Activated CD4-positive, alpha-beta T cell treated with anti-CD3 and anti-CD28 coated beads for 48 hours (primary cell): ENCODE data around the gene ARAP2.

Source experiments
- DNase-seq: peaks from one replicate; pipeline ENCODE4 v3.0.0-alpha.2; 2020

ARAP2 gene

GRCh38 chr4:36264207-36264826, 20.0 kb upstream of the ARAP2 start:
- DNase-seq = no peak

GRCh38 chr4:36260731-36261130, 16.4 kb upstream of the ARAP2 start:
- no peak for DNase-seq

GRCh38 chr4:36256398-36256891, 12.1 kb upstream of the ARAP2 start:
- DNase-seq = peak; percentile 34

- DNase-seq = peak; percentile 63
Measured at GRCh38 chr4:36255577-36255976, 11.3 kb upstream of the ARAP2 start.

- DNase-seq = no peak
Measured at GRCh38 chr4:36254371-36254770, 10.1 kb upstream of the ARAP2 start.

- DNase-seq = no peak
Measured at GRCh38 chr4:36251983-36252382, 7.7 kb upstream of the ARAP2 start.

GRCh38 chr4:36249610-36250009, 5.3 kb upstream of the ARAP2 start:
- no peak for DNase-seq

GRCh38 chr4:36243355-36244256, 708 bp downstream of the ARAP2 start:
- peak; percentile 70 for DNase-seq

GRCh38 chr4:36242629-36243354, 1.5 kb downstream of the ARAP2 start:
- no peak for DNase-seq

GRCh38 chr4:36241771-36242170, 2.5 kb downstream of the ARAP2 start:
- no peak for DNase-seq

GRCh38 chr4:36237366-36238313, 6.7 kb downstream of the ARAP2 start:
- DNase-seq = no peak

GRCh38 chr4:36236159-36236558, 8.2 kb downstream of the ARAP2 start:
- DNase-seq = no peak

- DNase-seq = no peak
Measured at GRCh38 chr4:36235306-36235705, 9.0 kb downstream of the ARAP2 start.

- DNase-seq = no peak
Measured at GRCh38 chr4:36233567-36234266, 10.6 kb downstream of the ARAP2 start.

GRCh38 chr4:36230534-36230933, 13.8 kb downstream of the ARAP2 start:
- no peak for DNase-seq

GRCh38 chr4:36227913-36228312, 16.4 kb downstream of the ARAP2 start:
- no peak for DNase-seq

- DNase-seq = no peak
Measured at GRCh38 chr4:36226430-36227227, 17.7 kb downstream of the ARAP2 start.

- DNase-seq = no peak
Measured at GRCh38 chr4:36224972-36225903, 19.1 kb downstream of the ARAP2 start.

GRCh38 chr4:36222702-36223101, 21.6 kb downstream of the ARAP2 start:
- DNase-seq = no peak

GRCh38 chr4:36220776-36221175, 23.5 kb downstream of the ARAP2 start:
- DNase-seq = no peak
